CD4-positive, alpha-beta T cell (primary cell): Measurements from ENCODE around the gene ARHGAP10. TPM values are rescaled to one million over a fixed set of nuclear protein-coding genes. Genes with fewer than 3 reads are reported as not detected.

Experiments
- ATAC-seq: fragments of 200-7000 bp; cut with Tn5 transposase; one replicate; pipeline ENCODE4 v1.10.0; 2022; ENCODE audit warnings: mild to moderate bottlenecking; ENCODE audit not compliant: poor library complexity
- CTCF ChIA-PET: fragments of 350-600 bp; sonication (Branson Sonifier 250); formaldehyde crosslinking; loops from one replicate; lab custom pipeline; 2021; ENCODE audit warnings: antibody characterized with exemption, inconsistent platforms; lab: Charles Lee
- POLR2A ChIA-PET: fragments of 350-600 bp; sonication (Branson Sonifier 250); formaldehyde crosslinking; loops from one replicate; lab custom pipeline; 2021; ENCODE audit warnings: antibody characterized with exemption, inconsistent platforms; lab: Charles Lee
- DNase-seq, 14 experiments: peaks; one replicate each; pipeline ENCODE4 v3.0.0-alpha.2; 2013 to 2020; ENCODE audit warnings: mixed read lengths in 2 of 14
- H3K27ac ChIP-seq, 2 donors: one replicate each; pipeline versions ENCODE4 v1.5.1 to v1.7.0; 2013; ENCODE audit warnings: low read length in 2 of 2, low read depth in 1 of 2, mild to moderate bottlenecking in 1 of 2
- H3K27me3 ChIP-seq, 2 experiments: 1 replicate in 1 of 2; 2 replicates in 1 of 2; pipeline versions ENCODE4 v1.6.1 to v1.7.0; 2013; ENCODE audit warnings: low read length in 2 of 2, control low read depth in 1 of 2, mild to moderate bottlenecking in 1 of 2, moderate library complexity in 1 of 2; ENCODE audit not compliant: insufficient read depth in 2 of 2, control insufficient read depth in 1 of 2
- H3K36me3 ChIP-seq: one replicate; pipeline ENCODE4 v1.6.1; 2013; ENCODE audit warnings: low read length, control low read depth; ENCODE audit not compliant: insufficient read depth
- H3K4me1 ChIP-seq: one replicate; pipeline ENCODE4 v1.6.1; 2013; ENCODE audit warnings: low read length, control low read depth; ENCODE audit not compliant: insufficient read depth
- H3K4me3 ChIP-seq: one replicate; pipeline ENCODE4 v1.5.1; 2013; ENCODE audit warnings: mild to moderate bottlenecking, low read length, moderate library complexity
- H3K9me3 ChIP-seq, 2 experiments: 1 replicate in 1 of 2; 2 replicates in 1 of 2; pipeline versions ENCODE4 v1.6.1 to v1.7.0; 2013; ENCODE audit warnings: low read length in 2 of 2, mild to moderate bottlenecking in 2 of 2, control low read depth in 1 of 2, moderate library complexity in 1 of 2; ENCODE audit not compliant: control insufficient read depth in 1 of 2, insufficient read depth in 1 of 2
- H3K27ac Mint-ChIP-seq: one replicate; pipeline ENCODE4 v1.8.0; 2020; ENCODE audit warnings: mixed read lengths
- H3K27me3 Mint-ChIP-seq: one replicate; pipeline ENCODE4 v1.8.0; 2021; ENCODE audit warnings: mixed read lengths
- H3K36me3 Mint-ChIP-seq: one replicate; pipeline ENCODE4 v1.8.0; 2021; ENCODE audit warnings: low read depth, mixed read lengths
- H3K4me1 Mint-ChIP-seq: one replicate; pipeline ENCODE4 v1.8.0; 2021; ENCODE audit warnings: low read depth, mixed read lengths
- H3K4me3 Mint-ChIP-seq: one replicate; pipeline ENCODE4 v1.8.0; 2020; ENCODE audit warnings: mild to moderate bottlenecking, mixed read lengths
- H3K9me3 Mint-ChIP-seq: one replicate; pipeline ENCODE4 v1.8.0; 2020; ENCODE audit warnings: mixed read lengths
- intact Hi-C, 2 experiments: fragments of 100-400 bp; cut with DNase I in 1 of 2; cut with micrococcal nuclease in 1 of 2; formaldehyde crosslinking; loops; one replicate each; pipeline versions ENCODE4 v1.15.1 to v1.9.0; 2023 to 2025; cut with DNase I, micrococcal nuclease
- total RNA-seq, 174 experiments: library from RNA in 2 of 174; stranded (reverse) in 2 of 174; gene quantifications; one replicate each; pipeline ENCODE4 v1.2.3 and lab custom pipeline; 2021 to 2026
- TF ChIP-seq, protein P1 (sequence below): fragments of 200-600 bp; IDR thresholded peaks from one replicate; pipeline ENCODE4 v1.8.0; 2022; ENCODE audit warnings: antibody characterized with exemption, mild to moderate bottlenecking

The ARHGAP10 gene
- total RNA-seq, 2 experiments from 2014 or later = 5.6 to 5.7 TPM

DNA sequence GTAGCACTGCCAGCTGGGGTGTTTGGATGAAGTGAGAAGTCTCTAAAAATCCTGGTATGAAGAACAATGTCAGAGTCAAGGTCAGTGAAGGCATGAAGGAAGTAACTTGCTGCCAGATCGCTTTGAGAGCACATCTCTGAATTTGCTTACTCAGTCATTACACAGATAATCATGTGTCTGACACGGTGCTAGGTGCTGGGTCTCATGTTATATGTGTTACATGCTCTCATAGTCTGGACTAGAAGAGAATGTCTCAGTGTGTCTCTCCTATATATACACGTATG is 337.9 kb downstream of the ARHGAP10 start:
- no peaks in the 10 kb centered on the region for H3K27me3 Mint-ChIP-seq

DNA sequence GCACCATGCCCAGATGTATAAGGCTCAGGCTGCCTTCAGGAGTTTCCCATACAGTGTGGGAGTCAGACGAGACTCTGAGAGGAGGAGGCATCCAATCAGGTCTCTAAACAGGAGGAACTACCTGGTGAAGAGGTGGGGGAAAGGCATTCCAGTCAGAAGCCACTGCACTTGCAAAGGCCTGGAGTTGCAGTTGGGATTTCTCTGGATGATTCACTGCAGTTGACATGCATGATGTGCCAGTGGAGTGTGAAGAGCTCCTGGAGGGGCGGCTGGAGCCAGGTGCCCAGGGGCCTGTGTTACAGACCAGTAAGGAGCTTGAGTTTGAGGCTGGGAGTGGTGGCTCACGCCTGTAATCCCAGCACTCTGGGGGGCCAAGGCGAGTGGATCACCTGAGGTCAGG is 339.1 kb downstream of the ARHGAP10 start:
- Histone ChIP-seq H3K27ac (no peak overlapping the region), H3K4me1 (no peaks in the 10 kb centered on the region), H3K27me3 (no peaks in the 10 kb centered on the region), H3K9me3 (peaks cover 28 to 42% of the 10 kb centered on the region in 2 experiments), H3K4me3 (no peak overlapping the region), H3K36me3 (peaks cover 15% of the 10 kb centered on the region)
- Mint-ChIP-seq H3K27me3 (no peaks in the 10 kb centered on the region), H3K4me1 (peaks cover 6% of the 10 kb centered on the region), H3K4me3 (no peak overlapping the region), H3K36me3 (peaks cover 56% of the 10 kb centered on the region), H3K27ac (no peak overlapping the region), H3K9me3 (peaks cover 2% of the 10 kb centered on the region)
- DNase-seq = no peak
- intact Hi-C loops = no loop called here
- ChIA-PET CTCF (no interaction called here), POLR2A (interaction anchor here (1.3 to 1.4 kb wide), 2 partner anchors 10 to 19 kb away, joined by 3 to 5 read pairs; no protein-coding TSS in a partner anchor)
- TF ChIP-seq, protein P1, sequence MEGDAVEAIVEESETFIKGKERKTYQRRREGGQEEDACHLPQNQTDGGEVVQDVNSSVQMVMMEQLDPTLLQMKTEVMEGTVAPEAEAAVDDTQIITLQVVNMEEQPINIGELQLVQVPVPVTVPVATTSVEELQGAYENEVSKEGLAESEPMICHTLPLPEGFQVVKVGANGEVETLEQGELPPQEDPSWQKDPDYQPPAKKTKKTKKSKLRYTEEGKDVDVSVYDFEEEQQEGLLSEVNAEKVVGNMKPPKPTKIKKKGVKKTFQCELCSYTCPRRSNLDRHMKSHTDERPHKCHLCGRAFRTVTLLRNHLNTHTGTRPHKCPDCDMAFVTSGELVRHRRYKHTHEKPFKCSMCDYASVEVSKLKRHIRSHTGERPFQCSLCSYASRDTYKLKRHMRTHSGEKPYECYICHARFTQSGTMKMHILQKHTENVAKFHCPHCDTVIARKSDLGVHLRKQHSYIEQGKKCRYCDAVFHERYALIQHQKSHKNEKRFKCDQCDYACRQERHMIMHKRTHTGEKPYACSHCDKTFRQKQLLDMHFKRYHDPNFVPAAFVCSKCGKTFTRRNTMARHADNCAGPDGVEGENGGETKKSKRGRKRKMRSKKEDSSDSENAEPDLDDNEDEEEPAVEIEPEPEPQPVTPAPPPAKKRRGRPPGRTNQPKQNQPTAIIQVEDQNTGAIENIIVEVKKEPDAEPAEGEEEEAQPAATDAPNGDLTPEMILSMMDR = no peak
- no peak for ATAC-seq

More for the DNA sequence above, 337.9 kb downstream of the ARHGAP10 start:
- H3K36me3 Mint-ChIP-seq = peaks cover 48% of the 10 kb centered on the region
- Histone ChIP-seq H3K27ac (no peak overlapping the region), H3K27me3 (no peaks in the 10 kb centered on the region), H3K9me3 (peaks cover 16 to 32% of the 10 kb centered on the region in 2 experiments), H3K36me3 (peaks cover 12% of the 10 kb centered on the region), H3K4me1 (no peaks in the 10 kb centered on the region), H3K4me3 (no peak overlapping the region)
- POLR2A ChIA-PET = interaction anchor here (0.9 kb wide), 1 partner anchor 24 kb away, joined by 3 read pairs; no protein-coding TSS in a partner anchor
- peaks cover 6% of the 10 kb centered on the region for H3K4me1 Mint-ChIP-seq
- CTCF ChIA-PET = no interaction called here
- H3K4me3 Mint-ChIP-seq = no peak overlapping the region
- ATAC-seq (no peak), DNase-seq (no peak)
- intact Hi-C loops = loop anchor here in 1 of 2 experiments (10.0 kb wide), 1 partner anchor 445 kb away; no protein-coding TSS in a partner anchor
- H3K9me3 Mint-ChIP-seq = no peaks in the 10 kb centered on the region
- H3K27ac Mint-ChIP-seq = no peak overlapping the region
- TF ChIP-seq, protein P1 = no peak

DNA sequence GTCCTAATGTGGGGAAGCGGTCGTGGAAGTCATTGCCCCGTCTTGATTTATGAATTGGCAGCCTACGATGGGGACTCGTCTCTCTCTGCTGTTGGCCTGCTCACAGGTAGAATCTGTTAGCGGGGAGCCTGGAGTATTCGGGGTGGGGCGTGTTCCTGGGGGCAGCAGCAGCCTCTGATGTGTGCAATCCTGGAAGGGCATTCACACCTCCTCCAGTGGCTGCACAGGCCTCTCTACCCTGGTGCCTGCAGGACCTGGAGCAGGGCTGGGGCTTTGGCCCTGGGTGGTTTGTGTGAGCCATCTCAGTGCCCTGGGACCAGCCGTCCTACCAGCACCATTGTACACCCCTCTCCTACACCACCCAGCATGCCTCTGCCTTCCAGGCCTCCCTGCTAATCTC is 340.9 kb downstream of the ARHGAP10 start:
- H3K9me3 ChIP-seq = peaks cover 41 to 52% of the 10 kb centered on the region in 2 experiments
- H3K36me3 ChIP-seq = peaks cover 18% of the 10 kb centered on the region
- Mint-ChIP-seq H3K9me3 (peaks cover 2% of the 10 kb centered on the region), H3K4me1 (no peaks in the 10 kb centered on the region), H3K36me3 (peaks cover 74% of the 10 kb centered on the region), H3K27ac (no peak overlapping the region), H3K27me3 (no peaks in the 10 kb centered on the region), H3K4me3 (no peak overlapping the region)
- TF ChIP-seq, protein P1 = no peak
- no peak overlapping the region for H3K27ac ChIP-seq
- H3K27me3 ChIP-seq = no peaks in the 10 kb centered on the region
- intact Hi-C loops = no loop called here
- DNase-seq (no peak), ATAC-seq (no peak)
- no peak overlapping the region for H3K4me3 ChIP-seq
- H3K4me1 ChIP-seq = no peaks in the 10 kb centered on the region
- CTCF ChIA-PET = no interaction called here
- POLR2A ChIA-PET = no interaction called here
